Left lung (tissue), 10 donors: ENCODE measurements around the gene SNED1. TPM values are rescaled to one million over a fixed set of nuclear protein-coding genes. Genes with fewer than 3 reads are reported as not detected.

Source experiments
- ATAC-seq: fragments of 200-7000 bp; cut with Tn5 transposase; one replicate; pipeline ENCODE4 v1.9.1; 2020; ENCODE audit warnings: moderate library complexity
- DNase-seq, 4 donors: peaks; one replicate each; pipeline ENCODE4 v3.0.0-alpha.2; 2013 to 2020
- H3K27ac ChIP-seq, 2 donors: fragments of 200-600 bp; sonication (generic) in 1 of 2; one replicate each; pipeline versions ENCODE4 v1.5.0 to v1.8.0; 2020 to 2021
- H3K27me3 ChIP-seq, 2 donors: fragments of 200-600 bp; sonication (generic) in 1 of 2; one replicate each; pipeline versions ENCODE4 v1.5.0 to v1.8.0; 2020 to 2021
- H3K36me3 ChIP-seq, 2 donors: fragments of 200-600 bp; sonication (generic) in 1 of 2; one replicate each; pipeline versions ENCODE4 v1.5.0 to v1.8.0; 2020 to 2021
- H3K4me1 ChIP-seq, 2 donors: fragments of 200-600 bp; one replicate each; pipeline ENCODE4 v1.8.0; 2021
- H3K4me3 ChIP-seq, 2 donors: fragments of 200-600 bp; sonication (generic) in 1 of 2; one replicate each; pipeline versions ENCODE4 v1.5.0 to v1.8.0; 2020 to 2021; ENCODE audit warnings: mild to moderate bottlenecking in 1 of 2
- H3K9me3 ChIP-seq, 2 donors: fragments of 200-600 bp; sonication (generic) in 1 of 2; one replicate each; pipeline versions ENCODE4 v1.5.0 to v1.8.0; 2020 to 2021
- CTCF ChIP-seq, 2 donors: fragments of 200-600 bp; sonication (generic) in 1 of 2; IDR thresholded peaks; one replicate each; pipeline versions ENCODE4 v1.5.0 to v1.8.0; 2021; ENCODE audit warnings: antibody characterized with exemption in 2 of 2
- intact Hi-C, 2 donors: fragments of 100-400 bp; cut with DNase I; formaldehyde crosslinking; loops; one replicate each; pipeline versions ENCODE4 v1.11.2 to v1.14.2; 2022
- polyA plus RNA-seq, 6 donors: library from polyadenylated mRNA; unstranded; fragments of 120-200 nt; gene quantifications; one replicate each; pipeline ENCODE4 v1.2.1, GENCODE V29; 2013; ENCODE audit not compliant: insufficient read length in 6 of 6
- total RNA-seq, 2 donors: library from RNA; stranded (reverse); fragmentation: NEBNext Ultra II Directional; extraction: Animal tissue kit (Norgen Biotek cat#: 25700); gene quantifications; one replicate each; pipeline ENCODE4 v1.2.1, GENCODE V29; 2021
- donor health status: DM: no; HTN: yes; CAD: no.
- donor health status: DM: no; HTN: no; CAD: no.

The SNED1 gene
- total and polyA plus RNA-seq, 8 donors, result 36.4 to 81.0 (median 54.7) TPM

DNA sequence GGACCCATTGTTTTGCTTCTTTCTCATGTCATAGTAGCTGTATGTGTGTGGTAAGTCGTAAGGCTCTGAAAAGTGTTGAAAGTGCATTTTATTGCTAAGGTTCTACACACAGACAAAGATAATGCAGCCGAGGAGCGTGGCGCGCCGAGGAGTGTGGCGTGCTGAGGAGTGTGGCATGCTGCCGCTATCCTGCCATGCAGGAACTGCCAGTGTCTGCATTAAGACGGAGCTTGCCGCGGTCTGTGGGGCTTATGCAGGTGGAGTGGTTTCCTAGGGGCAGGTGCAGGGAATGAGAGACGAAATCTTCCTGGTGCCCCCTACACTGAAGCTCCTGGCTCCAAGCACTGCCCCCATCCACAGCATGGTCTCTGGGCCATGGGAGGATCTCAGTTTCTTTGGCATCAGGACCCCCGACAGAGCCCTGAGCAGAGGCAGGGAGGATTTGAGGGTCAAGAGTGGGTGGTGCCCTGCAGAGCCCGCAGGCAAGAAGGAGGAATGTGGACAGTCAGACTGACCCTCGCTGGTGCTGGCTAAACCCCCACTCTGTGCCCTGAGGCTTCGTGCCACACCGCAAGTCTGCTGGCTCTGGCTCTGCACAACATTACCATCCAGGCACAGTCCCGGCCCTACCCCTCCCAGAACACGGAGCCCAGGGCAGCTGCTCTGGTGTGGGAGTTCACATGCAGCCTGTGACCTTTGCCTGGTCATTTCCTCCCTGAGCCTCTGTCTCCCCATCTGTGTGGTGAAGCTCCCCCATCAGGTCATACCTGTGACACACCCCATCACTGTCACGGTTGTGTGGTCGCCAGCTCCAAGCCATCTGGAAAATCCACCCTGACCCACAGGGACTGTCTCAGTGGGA lies 3.2 kb downstream of the SNED1 start:
- DNase-seq (no peak), ATAC-seq (no peak)
- no peak overlapping the region for H3K4me3 ChIP-seq
- intact Hi-C loops, result no loop called here
- H3K4me1 ChIP-seq, result peaks cover 12 to 47% of the 10 kb centered on the region in 2 donors
- H3K27ac ChIP-seq, result peak overlapping the region in 1 of 2 donors; percentile 19
- no peak for TF ChIP-seq CTCF (IDR thresholded peaks at IDR 0.05)
- H3K36me3 ChIP-seq, result peaks cover 0 to 11% of the 10 kb centered on the region in 2 donors
- H3K9me3 ChIP-seq, result peaks cover 0 to 24% of the 10 kb centered on the region in 2 donors
- peaks cover 0 to 27% of the 10 kb centered on the region in 2 donors for H3K27me3 ChIP-seq

DNA sequence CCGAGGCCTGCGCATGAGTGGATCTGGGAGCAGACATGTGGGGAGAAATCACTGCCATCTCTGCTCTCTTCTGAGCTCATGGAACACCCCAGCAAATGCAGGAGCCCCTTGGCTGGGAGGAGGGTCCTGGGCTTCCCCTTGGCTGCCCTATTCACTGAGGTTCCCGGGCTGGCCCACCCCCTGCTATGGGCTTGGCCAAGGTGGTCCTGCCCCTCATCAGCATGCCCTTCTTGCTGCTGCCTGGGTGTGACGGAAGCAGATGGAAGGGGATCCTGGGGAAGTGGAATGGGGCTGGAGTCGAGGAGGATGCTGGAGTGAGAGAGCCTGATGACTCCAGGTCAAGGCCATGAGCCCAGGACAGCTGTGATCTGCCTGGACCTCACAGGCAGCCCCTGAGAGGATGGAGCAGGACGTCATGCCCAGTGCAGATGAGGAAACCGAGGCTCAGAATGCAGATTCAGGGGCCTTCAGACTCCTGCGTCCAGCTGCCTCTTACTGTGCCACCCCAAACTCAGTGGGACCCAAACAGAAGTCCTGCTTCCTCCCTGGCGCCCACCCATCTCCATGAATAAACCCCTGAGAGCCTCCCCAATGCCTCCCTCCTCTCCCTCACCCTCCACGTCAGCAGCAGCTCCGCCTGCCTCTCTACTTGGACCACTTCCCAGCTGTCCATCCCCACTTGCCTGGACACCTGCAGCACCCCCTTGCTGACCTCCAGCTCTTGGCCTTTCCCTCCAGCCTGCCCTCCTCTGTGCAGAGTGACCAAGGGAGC lies 4.0 kb downstream of the SNED1 start:
- Histone ChIP-seq H3K36me3 (peaks cover 0 to 11% of the 10 kb centered on the region in 2 donors), H3K9me3 (peaks cover 0 to 24% of the 10 kb centered on the region in 2 donors), H3K4me3 (no peak overlapping the region), H3K4me1 (peaks cover 10 to 40% of the 10 kb centered on the region in 2 donors), H3K27me3 (peaks cover 0 to 27% of the 10 kb centered on the region in 2 donors), H3K27ac (no peak overlapping the region)
- TF ChIP-seq CTCF (IDR thresholded peaks at IDR 0.05), result no peak
- intact Hi-C loops, result no loop called here
- ATAC-seq, result no peak
- DNase-seq, result no peak

DNA sequence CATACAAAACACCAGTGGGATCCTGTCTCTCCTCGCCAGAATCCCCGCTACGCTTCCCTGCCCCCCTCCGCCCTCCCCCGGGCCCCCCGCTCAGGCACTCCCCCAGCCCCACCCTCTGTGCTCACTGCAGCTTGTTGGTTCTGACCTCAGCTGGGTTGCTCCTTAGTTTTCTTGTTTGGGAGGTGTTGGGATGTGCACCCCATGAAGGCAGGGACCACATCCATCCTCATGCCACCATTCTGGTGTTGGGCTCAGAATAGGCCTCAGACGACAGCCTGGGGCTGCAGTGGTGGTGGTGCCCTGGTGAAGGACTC lies 4.6 kb downstream of the SNED1 start:
- intact Hi-C loops, result no loop called here
- peaks cover 0 to 22% of the 10 kb centered on the region in 2 donors for H3K27me3 ChIP-seq
- ATAC-seq (no peak), DNase-seq (no peak)
- H3K4me3 ChIP-seq, result no peak overlapping the region
- no peak for TF ChIP-seq CTCF (IDR thresholded peaks at IDR 0.05)
- peaks cover 0 to 24% of the 10 kb centered on the region in 2 donors for H3K9me3 ChIP-seq
- H3K4me1 ChIP-seq, result peaks cover 5 to 34% of the 10 kb centered on the region in 2 donors
- no peak overlapping the region for H3K27ac ChIP-seq
- peaks cover 0 to 11% of the 10 kb centered on the region in 2 donors for H3K36me3 ChIP-seq

DNA sequence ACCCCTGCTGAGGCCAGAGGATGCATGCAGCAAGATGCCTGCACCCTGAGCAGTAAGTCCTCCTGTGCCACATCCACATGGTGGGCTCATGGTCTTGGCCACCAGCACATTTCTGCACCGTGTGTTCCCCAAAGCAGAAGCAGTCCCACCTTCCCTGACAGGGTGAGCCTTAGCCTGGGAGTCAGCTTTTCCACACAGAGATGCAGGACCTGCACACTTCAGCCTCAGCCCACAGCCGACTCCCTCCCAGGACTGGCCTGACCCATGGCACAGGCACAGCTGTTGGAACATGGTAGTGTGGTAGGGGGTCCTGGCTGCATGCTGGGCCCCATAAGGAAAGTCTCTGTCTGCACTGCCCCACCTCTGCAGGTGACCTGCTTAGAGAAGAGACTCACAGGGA lies 5.0 kb downstream of the SNED1 start:
- DNase-seq (no peak), ATAC-seq (no peak)
- H3K4me1 ChIP-seq, result peaks cover 4 to 31% of the 10 kb centered on the region in 2 donors
- H3K4me3 ChIP-seq, result no peak overlapping the region
- peaks cover 0 to 18% of the 10 kb centered on the region in 2 donors for H3K27me3 ChIP-seq
- H3K36me3 ChIP-seq, result peaks cover 0 to 11% of the 10 kb centered on the region in 2 donors
- H3K27ac ChIP-seq, result no peak overlapping the region
- H3K9me3 ChIP-seq, result peaks cover 0 to 24% of the 10 kb centered on the region in 2 donors
- TF ChIP-seq CTCF (IDR thresholded peaks at IDR 0.05), result no peak
- intact Hi-C loops, result no loop called here
